NCI-H2227 (cell line): ENCODE data around the gene ZCCHC13.
"Not testable (repeated sequence)": the region's sequence is repeated elsewhere in the genome, so short reads cannot be mapped to it uniquely, and the experiment has no call there.

Source experiments
- DNase-seq: peaks from one replicate; lab custom pipeline; 2025; ENCODE audit not compliant: unreplicated experiment; lab: John Stamatoyannopoulos, UW

The ZCCHC13 gene

DNA sequence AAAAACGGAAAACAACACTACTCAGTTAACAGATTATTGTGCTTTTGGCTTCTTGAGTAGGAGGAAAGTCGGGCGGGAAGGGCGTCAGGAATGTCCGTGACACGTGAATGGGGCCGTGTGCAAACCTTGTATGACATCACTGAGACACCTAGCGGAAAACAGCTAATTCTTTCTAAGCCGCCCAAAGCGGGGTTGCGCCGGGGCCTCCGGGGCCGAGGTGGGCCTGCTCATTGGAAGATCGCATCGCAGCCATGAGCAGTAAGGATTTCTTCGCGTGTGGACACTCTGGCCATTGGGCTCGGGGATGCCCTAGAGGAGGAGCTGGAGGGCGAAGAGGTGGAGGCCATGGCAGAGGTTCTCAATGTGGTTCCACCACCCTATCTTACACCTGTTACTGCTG lies at the start of gene ZCCHC13:
Gene ZCCHC13 (plus strand): TSS at position 165 of the 400 bp plus-strand sequence. CDS start 87 bp downstream, at position 252.
- no peak for DNase-seq

DNA sequence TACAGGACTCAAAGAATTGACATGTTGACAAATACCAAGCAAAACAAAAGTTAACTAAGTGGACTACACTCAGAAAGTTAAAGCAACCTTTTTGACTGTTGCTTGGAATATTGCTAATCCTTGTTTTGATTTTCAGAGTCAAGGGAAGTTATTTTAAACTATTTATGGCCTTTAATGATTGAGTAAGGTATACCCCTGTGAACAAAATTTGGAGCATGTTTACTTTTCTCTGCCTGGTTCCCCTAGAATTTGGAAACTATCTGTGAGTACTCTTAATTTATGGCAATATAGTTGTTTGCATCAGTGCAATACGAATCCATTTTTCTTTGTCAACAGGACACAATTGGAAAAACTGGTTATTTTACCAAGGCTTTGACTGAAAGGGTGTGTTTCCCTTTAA lies 45.9 kb upstream of the ZCCHC13 start:
- not testable (repeated sequence) for DNase-seq

- DNase-seq = no peak
These were observed 44.0 kb upstream of the ZCCHC13 start for GRCh38 chrX:74259885-74260491.

- no peak for DNase-seq
These were observed 41.3 kb upstream of the ZCCHC13 start for GRCh38 chrX:74262452-74263209.

DNA sequence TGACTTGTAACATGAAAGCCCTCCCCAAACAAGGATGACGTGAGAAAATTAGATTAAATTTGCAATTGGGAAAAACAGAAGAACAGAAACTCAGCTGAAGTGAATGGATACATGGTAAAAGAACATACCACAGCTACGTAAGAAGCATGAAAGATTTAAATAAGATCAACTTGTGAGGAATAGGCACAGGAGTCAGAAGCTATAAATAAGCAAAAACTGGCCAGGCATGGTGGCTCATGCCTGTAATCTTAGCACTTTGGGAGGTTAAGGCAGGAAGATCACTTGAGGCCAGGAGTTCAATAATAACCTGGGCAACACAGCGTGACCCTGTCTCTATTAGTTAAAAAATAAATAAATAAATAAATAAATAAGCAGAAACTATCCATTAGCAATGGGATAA lies 33.6 kb upstream of the ZCCHC13 start:
- DNase-seq = no peak

- no peak for DNase-seq
These were observed 31.8 kb upstream of the ZCCHC13 start for GRCh38 chrX:74272230-74272629.

DNA sequence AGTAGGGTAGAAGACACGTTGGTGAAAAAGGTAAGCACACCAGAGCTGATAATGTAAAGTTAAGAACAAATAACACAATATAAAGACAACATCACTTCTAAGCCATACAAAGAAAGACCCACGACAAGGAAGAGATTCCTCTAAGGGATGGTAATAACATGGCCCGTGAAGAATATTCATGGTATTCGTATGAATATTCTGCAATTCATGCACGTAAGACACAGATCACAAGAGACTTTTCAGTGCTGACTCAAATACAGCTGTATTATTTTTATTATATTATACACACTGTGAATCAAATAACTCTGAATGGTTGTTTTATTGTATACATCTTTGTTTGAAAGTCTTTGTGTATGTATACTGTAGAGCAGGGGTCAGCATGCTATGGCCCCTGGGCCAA lies 29.5 kb upstream of the ZCCHC13 start:
- DNase-seq = no peak

- DNase-seq = no peak
These were observed 26.7 kb upstream of the ZCCHC13 start for GRCh38 chrX:74277320-74277719.

DNA sequence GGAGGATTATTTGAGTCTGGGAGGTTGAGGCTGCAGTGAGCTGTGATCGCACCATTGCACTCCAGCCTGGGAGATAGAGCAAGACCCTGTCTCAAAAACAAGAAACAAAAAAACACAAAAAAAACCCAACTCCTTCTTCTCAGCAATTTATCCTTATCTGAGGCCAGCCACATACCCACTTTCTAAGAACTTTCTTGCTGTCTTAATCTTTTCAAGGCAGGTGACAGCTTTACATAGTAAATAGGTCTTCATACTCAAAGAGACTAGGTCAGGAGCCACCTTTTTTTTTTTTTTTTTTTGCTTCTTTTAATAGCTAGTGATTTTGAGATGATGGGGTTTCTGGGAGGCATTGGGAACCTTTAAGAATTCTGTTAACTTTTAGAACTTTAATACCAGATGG lies 26.1 kb upstream of the ZCCHC13 start:
- no peak for DNase-seq

GRCh38 chrX:74280759-74281158 lies 23.2 kb upstream of the ZCCHC13 start:
- DNase-seq = no peak

DNA sequence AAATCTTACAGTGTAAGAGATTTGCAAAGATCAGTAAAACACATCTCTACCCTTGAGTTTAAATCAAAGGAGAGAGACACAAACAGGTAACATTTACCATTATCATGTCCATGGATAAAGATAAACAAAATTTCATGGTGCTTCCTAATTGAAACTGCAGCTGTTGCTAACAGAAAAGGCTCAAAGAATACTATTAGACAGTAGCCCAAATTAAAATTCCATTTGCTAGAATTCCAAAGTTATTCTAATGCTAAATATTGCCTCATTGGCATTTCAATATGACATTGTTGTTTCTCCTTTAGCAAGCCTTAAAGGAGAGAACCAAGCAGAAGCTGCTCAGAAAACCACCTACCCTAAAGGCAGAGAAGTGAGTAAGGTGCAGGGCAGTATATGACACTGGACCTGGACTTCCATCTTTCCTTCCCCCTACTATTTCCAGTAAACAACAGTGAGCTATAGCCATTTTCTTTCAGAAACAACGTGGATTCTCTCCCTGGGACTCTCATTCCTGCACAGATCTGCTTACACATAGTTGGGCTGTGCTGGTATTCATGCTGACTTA lies 19.5 kb upstream of the ZCCHC13 start:
- DNase-seq = no peak

DNA sequence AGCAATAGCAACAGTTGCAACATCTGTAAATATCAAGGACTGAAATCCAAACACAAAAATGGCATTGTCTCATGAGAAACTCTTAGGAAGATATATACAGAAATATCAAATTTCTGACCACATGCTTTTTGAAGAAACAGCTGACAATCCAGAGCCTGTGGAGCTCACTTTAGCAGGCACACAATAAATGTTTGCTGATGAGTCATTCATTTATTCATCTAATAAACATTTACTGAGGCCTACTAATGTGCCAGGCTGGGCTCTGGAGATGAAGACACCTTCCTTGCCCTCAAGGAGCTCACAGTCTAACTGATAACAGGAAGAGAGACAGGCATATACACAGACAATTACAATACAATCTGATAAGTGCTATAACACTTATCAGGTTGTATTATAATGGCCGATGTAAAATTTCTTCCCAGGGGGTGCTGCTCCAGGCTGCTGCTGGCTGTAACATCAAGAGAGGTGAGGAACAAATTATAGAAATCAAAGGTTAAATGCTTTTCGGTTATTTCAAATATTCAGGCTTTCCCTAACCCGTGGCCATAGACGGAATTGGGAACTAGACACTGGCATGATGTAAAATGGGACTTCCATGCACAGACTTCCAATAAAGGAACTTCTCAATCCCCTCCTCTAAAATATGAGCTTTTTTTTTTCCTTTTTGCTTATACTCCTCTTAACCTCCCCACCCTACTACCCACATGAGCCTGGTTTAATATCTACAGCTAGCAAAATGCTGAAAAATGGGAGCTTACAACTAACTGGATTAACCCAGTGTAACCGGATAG lies 16.8 kb upstream of the ZCCHC13 start:
- DNase-seq = no peak

GRCh38 chrX:74291577-74291963 lies 12.4 kb upstream of the ZCCHC13 start:
- no peak for DNase-seq

GRCh38 chrX:74291964-74292807 lies 11.8 kb upstream of the ZCCHC13 start:
- DNase-seq = peak; percentile 95

- DNase-seq = no peak
These were observed 11.2 kb upstream of the ZCCHC13 start for GRCh38 chrX:74292808-74293123.

DNA sequence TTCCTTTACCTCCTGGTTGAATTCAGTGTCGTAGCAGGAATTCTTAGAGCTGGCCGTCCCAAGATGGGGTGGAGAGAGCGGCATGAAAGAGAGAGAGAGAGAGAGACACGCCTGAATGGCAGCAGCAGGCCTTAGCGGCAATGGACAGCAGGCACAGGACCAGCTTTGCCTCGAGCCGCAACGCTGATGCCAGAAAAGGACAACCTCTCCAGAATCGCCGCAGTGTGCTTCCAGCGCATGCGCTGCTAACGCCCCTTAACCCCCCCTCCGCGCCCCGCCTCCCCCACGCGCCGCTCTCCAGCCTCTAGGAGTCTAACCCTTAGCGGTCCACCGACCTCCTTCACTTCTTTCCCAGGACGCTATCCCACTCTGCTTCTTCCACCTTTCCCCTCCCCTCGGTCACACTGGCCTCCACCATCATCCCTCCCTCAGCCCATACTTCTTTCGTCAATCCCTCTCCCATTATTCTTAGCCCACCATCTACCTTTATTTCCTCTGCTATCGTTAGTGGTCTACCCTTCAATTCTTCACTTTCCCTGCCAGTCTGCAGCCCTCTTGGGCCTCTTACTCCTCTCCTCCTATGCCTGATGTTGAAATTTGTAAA lies 10.5 kb upstream of the ZCCHC13 start:
- peak; percentile 90 for DNase-seq

DNA sequence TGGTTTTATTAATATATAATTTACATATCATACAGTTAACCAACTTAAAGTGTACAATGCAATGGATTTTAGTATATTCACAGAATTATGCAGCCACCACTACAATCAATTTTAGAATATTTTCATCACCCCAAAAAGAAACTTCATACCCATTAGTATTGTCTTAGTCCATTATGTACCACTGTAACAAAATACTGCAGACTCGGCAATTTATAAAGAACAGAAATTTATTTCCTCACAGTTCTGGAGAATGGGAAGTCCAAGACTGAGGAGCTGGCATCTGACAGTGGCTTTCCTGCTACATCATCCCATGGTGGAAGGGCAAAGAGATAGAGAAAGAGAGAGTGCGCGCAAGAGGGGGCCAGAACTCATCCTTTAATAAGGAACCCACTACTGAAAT lies 8.9 kb upstream of the ZCCHC13 start:
- no peak for DNase-seq

GRCh38 chrX:74297766-74298165 lies 6.2 kb upstream of the ZCCHC13 start:
- DNase-seq = no peak

DNA sequence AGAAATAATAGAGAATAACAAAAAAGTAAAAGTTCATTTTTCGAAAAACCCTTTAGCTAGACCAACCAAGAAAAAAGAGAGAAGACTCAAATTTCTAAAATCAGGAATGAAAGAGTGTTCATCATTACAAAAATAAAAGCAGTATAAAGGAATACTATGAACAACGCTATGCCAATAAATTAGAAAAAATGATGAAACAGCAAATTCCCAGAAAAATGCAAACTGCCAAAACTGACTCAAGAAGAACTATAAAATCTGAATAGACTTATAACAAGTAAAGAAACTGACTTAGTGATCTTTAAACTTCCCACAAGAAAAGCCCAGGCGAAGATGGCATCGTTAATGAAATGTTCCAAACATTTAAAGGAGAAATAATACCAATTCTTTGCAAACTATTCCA lies 3.1 kb upstream of the ZCCHC13 start:
- no peak for DNase-seq

- DNase-seq = no peak
These were observed 14.7 kb downstream of the ZCCHC13 start for GRCh38 chrX:74318672-74319071.

GRCh38 chrX:74319321-74319720 lies 15.3 kb downstream of the ZCCHC13 start:
- DNase-seq = not testable (repeated sequence)
